HFFc6 (cell line): ENCODE measurements around the gene DPT. TPM values are rescaled to one million over a fixed set of nuclear protein-coding genes. Genes with fewer than 3 reads are reported as not detected.

Source experiments
- DNase-seq: peaks from one replicate; pipeline ENCODE4 v3.0.0-alpha.2; 2018
- H3K27ac Mint-ChIP-seq: 2 replicates; pipeline ENCODE4 v1.8.0; 2020; ENCODE audit warnings: mild to moderate bottlenecking, mixed read lengths
- H3K27me3 Mint-ChIP-seq: 2 replicates; pipeline ENCODE4 v1.8.0; 2021; ENCODE audit warnings: mild to moderate bottlenecking, moderate library complexity, mixed read lengths; ENCODE audit not compliant: insufficient read depth
- H3K36me3 Mint-ChIP-seq: 2 replicates; pipeline ENCODE4 v1.8.0; 2021; ENCODE audit warnings: low read depth, mixed read lengths
- H3K4me1 Mint-ChIP-seq: 2 replicates; pipeline ENCODE4 v1.8.0; 2020; ENCODE audit warnings: low read depth, mixed read lengths
- H3K4me3 Mint-ChIP-seq: 2 replicates; pipeline ENCODE4 v1.8.0; 2020; ENCODE audit warnings: mild to moderate bottlenecking, moderate library complexity, mixed read lengths
- H3K9me3 Mint-ChIP-seq: 2 replicates; pipeline ENCODE4 v1.8.0; 2020; ENCODE audit warnings: mild to moderate bottlenecking, mixed read lengths
- CTCF ChIP-seq: fragments of 200-600 bp; sonication (generic); IDR thresholded peaks from 2 replicates; pipeline ENCODE4 v1.5.0; 2021; ENCODE audit warnings: antibody characterized with exemption, mild to moderate bottlenecking
- total RNA-seq, 6 experiments: library from RNA; stranded (reverse); fragmentation: NEBNext Ultra II Directional; extraction: Animal tissue kit (Norgen Biotek cat#: 25700); gene quantifications; 2 replicates in 1 of 6; 3 replicates in 5 of 6; pipeline ENCODE4 v1.2.3, GENCODE V29; 2021

The DPT gene
- total RNA-seq, 6 experiments from 2014 or later, result not detected

GRCh38 chr1:168692472-168692871 lies 36.5 kb downstream of the DPT start:
- H3K4me3 Mint-ChIP-seq, result no peak overlapping the region
- no peak overlapping the region for H3K27ac Mint-ChIP-seq
- H3K27me3 Mint-ChIP-seq, result peaks cover 7% of the 10 kb centered on the region
- TF ChIP-seq CTCF, result no peak
- no peaks in the 10 kb centered on the region for H3K36me3 Mint-ChIP-seq
- no peaks in the 10 kb centered on the region for H3K9me3 Mint-ChIP-seq
- no peaks in the 10 kb centered on the region for H3K4me1 Mint-ChIP-seq
- DNase-seq, result no peak

GRCh38 chr1:168691541-168691940 lies 37.5 kb downstream of the DPT start:
- H3K4me3 Mint-ChIP-seq, result no peak overlapping the region
- peaks cover 7% of the 10 kb centered on the region for H3K27me3 Mint-ChIP-seq
- TF ChIP-seq CTCF, result no peak
- no peaks in the 10 kb centered on the region for H3K36me3 Mint-ChIP-seq
- no peaks in the 10 kb centered on the region for H3K4me1 Mint-ChIP-seq
- no peaks in the 10 kb centered on the region for H3K9me3 Mint-ChIP-seq
- no peak overlapping the region for H3K27ac Mint-ChIP-seq
- DNase-seq, result no peak

GRCh38 chr1:168689726-168690602 lies 39.0 kb downstream of the DPT start:
- Mint-ChIP-seq H3K36me3 (no peaks in the 10 kb centered on the region), H3K27me3 (no peaks in the 10 kb centered on the region; the same call in 1 of the 2 replicates), H3K4me3 (no peak overlapping the region), H3K4me1 (no peaks in the 10 kb centered on the region), H3K9me3 (no peaks in the 10 kb centered on the region), H3K27ac (no peak overlapping the region)
- no peak for DNase-seq
- TF ChIP-seq CTCF, result no peak

GRCh38 chr1:168689327-168689657 lies 39.7 kb downstream of the DPT start:
- Mint-ChIP-seq H3K9me3 (no peaks in the 10 kb centered on the region), H3K4me3 (no peak overlapping the region), H3K27me3 (no peaks in the 10 kb centered on the region; the same call in 1 of the 2 replicates), H3K36me3 (no peaks in the 10 kb centered on the region), H3K27ac (no peak overlapping the region), H3K4me1 (no peaks in the 10 kb centered on the region)
- no peak for TF ChIP-seq CTCF
- no peak for DNase-seq

GRCh38 chr1:168688644-168689326 lies 40.2 kb downstream of the DPT start:
- H3K4me1 Mint-ChIP-seq, result no peaks in the 10 kb centered on the region
- TF ChIP-seq CTCF, result no peak

More at GRCh38 chr1:168688644-168689326, 40.2 kb downstream of the DPT start:
- Mint-ChIP-seq H3K36me3 (no peaks in the 10 kb centered on the region), H3K9me3 (no peaks in the 10 kb centered on the region), H3K27me3 (no peaks in the 10 kb centered on the region; the same call in 1 of the 2 replicates), H3K4me3 (no peak overlapping the region), H3K27ac (no peak overlapping the region)
- no peak for DNase-seq
